HL-60/S4 treated with phorbol 12-myristate 13-acetate at 8.2 ng/mL for 4 days and 3 days (cell line): ENCODE data around the gene TRPM8.
"Not testable (repeated sequence)": the region's sequence is repeated elsewhere in the genome, so short reads cannot be mapped to it uniquely, and the experiment has no call there.

Experiments used
- in situ Hi-C: fragments of 300-500 bp; cut with MboI; formaldehyde crosslinking; loops from 2 replicates; pipeline ENCODE4 v1.15.0; 2022; ENCODE audit warnings: low sequenced_read_pairs

The TRPM8 gene

GRCh38 chr2:233917116-233917515 is at the start of gene TRPM8:
TRPM8 (plus strand) TSS chr2:233917373; CDS start chr2:233926538, 9,165 bp downstream.
- in situ Hi-C loops, result no loop called here

GRCh38 chr2:233867993-233868532 is 49.1 kb upstream of the TRPM8 start, which contains the start of gene MSL3B:
MSL3B (minus strand) TSS chr2:233868386.
- in situ Hi-C loops, result no loop called here

DNA sequence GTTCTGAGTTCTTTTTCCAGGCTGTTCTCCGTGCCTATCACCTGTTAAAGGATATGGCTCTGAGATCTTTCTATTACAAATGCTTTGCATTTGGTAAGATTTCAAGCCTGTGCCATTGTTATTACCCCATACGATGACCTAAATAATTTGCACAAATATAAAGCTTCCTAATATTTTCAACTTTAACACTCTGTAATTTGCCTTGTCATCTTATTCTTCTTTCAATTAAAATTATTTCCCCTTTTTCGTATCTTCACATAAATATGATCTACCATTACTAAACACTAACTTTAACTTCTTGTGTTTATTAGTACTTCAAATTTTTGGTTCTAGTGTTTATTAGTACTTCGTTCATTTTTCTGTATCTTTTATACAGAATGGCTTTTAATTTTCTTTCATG is 45.7 kb upstream of the TRPM8 start:
- in situ Hi-C loops, result no loop called here

GRCh38 chr2:233872125-233872524 is 45.0 kb upstream of the TRPM8 start:
- in situ Hi-C loops, result not testable (repeated sequence)

- in situ Hi-C loops, result no loop called here
Observed at GRCh38 chr2:233882353-233882752, 34.8 kb upstream of the TRPM8 start.

DNA sequence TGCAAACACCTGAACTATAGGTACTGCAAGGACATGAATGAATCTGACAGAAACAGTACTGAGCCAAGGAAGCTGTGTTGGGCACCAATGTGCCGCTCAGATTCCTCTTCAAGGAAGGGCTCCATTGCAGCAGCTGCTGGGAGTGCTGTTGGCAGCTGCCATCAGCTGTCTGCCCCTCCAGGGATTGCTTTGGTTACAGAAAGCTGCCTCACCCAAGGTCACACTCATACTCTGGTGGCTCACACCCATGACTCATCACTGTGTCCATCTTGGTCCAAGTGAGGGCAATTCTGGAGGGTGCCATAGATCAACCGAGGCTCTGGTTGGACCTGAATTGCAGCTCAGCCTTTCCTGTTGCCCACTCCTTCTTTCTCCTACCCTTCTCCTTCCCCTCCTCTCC is 24.4 kb upstream of the TRPM8 start:
- in situ Hi-C loops, result no loop called here

DNA sequence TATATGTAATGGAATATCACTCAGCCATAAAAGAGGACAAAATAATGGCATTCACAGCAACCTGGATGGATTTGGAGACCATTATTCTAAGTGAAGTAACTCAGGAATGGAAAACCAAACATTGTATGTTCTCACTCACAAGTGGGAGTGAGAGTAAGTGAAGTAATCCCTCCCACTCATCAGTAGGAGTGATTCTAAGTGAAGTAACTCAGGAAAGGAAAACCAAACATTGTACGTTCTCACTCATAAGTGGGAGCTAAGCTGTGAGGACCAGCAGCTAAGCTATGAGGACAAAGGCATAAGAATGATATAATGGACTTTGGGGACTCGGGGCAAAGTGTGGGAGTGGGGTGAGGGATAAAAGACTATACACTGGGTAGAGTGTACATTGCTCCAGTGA is 20.9 kb upstream of the TRPM8 start:
- in situ Hi-C loops, result not testable (repeated sequence)

- in situ Hi-C loops, result no loop called here
Observed at GRCh38 chr2:233901367-233901766, 15.8 kb upstream of the TRPM8 start.

DNA sequence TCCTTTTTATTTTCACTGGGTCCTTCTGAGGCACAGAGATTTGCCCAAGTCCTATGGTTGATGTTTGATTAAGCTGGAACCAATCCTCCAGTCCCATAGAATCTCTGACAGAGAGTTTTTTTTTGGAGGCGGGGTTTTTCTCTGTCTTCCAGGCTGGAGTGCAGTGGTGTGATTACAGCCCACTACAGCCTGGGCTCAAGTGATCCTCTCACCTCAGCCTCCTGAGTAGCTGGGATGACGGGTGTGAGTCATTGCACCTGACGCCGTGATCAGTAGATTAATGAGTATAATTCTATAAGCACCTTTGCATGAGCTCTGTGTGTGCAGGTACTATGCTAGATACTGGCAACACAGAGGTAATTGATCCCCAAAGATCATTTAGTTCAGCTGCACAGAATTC is 15.3 kb upstream of the TRPM8 start:
- in situ Hi-C loops, result no loop called here

DNA sequence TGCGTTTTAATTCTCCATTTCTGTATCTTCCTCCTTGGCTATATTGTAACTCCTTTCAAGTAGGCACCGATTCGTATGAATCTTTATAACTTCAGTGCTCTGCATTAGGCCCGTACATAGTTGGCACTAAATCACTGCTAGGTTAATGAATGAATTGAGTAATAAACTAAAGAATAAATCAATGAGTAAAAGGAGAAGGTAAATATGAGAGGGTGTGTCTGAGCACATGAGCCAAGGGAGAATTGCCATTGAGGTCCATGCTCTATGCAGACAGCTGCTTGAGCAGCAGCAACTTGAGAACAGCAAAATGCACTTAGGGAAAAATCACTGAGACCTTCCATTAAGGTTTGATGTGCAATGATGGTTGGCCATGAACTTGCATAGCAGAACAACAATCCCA is 11.2 kb upstream of the TRPM8 start:
- in situ Hi-C loops, result no loop called here

GRCh38 chr2:233907627-233908026 is 9.5 kb upstream of the TRPM8 start:
- in situ Hi-C loops, result no loop called here

DNA sequence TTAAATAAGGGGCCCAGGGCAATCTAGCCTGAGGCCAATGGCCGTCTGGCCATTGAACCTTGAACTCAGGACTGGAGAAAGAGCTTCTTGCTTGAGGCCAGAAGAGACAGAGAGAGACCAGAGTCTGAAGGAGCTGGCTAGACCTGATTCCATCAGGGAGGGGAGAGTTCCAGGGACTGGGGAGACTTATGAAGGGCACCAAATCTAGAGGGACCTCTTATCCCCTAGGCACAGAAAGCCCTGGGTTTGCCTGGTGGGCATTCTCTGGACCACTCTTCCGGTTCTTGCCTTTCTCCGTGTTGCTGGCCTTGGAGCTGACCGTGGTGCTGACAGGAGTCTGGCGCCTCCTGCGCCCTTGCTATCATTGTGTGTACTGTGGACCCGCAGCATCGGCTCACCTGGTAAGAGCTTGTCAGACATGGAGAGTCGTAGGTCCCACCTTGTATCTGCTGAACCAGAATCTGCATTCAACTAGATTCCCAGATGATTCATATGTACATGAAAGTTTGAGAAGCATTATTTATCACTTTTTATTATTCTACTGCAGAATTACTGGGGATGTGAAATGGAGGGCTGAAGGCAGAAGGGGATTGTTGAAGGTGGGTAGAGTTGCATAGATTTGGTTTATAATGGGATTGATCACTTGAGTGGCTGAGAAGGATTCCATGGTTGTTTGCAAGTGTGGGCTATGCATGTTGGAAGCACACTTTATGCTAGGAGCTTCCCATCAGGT is 4.3 kb upstream of the TRPM8 start:
- in situ Hi-C loops, result no loop called here

DNA sequence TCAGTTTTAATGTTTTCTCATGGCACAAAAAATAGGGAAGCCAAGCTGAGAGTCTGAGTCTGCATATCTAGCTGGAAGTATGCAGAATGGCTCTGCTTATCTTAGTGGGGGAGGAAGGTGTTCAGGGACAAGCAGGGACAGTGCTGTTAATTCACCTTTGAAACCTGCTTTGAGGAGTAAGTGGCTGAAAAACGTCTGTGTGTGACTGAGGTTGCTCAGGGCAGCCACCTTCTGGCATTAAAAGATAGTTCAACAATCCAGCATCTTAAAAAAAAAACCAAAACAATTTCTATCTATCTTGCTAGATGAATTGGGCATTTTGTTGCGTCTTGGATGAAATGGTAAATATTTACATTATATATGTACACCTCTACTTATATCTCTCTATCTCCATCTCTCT is 2.0 kb upstream of the TRPM8 start:
- in situ Hi-C loops, result no loop called here

DNA sequence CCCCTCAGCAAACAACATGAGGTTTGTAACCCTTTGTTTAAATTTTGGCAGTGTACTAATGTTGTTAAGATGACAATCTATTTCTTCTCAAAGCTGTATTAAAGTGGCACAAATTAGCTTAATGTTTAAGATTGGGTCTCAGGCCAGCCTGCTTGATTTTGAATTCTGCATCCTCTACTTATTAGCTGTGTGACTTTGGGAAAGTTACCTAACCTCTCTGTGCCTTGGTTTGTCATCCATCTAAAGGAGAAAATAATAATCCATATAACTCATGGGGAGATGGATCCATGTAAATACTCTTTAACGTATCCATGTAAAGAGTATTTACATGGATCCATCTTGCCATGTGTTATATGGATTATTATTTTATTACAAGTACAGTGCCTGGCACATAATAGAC is 2.1 kb downstream of the TRPM8 start:
- in situ Hi-C loops, result no loop called here

GRCh38 chr2:233919938-233920337 is 2.8 kb downstream of the TRPM8 start:
- in situ Hi-C loops, result no loop called here

DNA sequence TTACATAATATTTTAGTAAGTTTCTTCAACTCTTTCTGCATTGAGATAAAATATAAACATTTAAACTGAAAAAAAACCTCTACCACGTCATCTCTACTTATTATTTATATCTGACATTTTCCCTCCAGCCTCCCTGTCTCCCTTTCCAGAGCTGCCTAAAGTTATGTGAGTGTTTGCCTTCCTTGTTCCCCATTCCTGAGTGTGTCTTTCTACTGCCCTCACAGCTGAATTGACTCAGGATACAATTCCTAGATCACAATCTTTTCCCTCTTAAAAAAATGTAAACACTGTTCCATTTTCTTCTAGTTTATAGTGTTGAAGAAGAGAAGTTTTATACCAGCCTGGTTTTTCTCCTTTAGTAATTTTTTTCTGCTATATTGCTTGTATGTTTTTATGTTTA is 5.3 kb downstream of the TRPM8 start:
- in situ Hi-C loops, result no loop called here

- in situ Hi-C loops, result no loop called here
Observed at GRCh38 chr2:233925402-233925801, 8.2 kb downstream of the TRPM8 start.

DNA sequence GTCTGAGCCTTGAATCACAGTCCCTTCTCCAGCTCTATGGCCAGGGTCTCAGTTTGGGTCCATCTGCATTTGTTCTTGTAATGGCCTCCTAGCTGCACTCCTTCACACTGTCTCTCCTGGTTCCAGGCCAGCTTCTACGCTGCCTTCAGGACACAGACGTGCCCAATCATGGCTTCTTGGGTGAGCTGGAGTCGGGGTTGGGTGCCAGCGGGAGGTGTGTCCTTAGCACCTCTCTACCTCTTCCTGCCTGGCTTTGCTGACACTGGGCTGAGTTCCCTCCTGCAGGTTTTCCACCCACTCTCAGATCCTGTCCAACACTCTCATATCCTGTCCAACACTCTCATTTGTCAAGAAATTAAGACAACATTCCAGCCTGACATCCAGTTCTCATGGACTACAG is 9.6 kb downstream of the TRPM8 start:
- in situ Hi-C loops, result no loop called here

DNA sequence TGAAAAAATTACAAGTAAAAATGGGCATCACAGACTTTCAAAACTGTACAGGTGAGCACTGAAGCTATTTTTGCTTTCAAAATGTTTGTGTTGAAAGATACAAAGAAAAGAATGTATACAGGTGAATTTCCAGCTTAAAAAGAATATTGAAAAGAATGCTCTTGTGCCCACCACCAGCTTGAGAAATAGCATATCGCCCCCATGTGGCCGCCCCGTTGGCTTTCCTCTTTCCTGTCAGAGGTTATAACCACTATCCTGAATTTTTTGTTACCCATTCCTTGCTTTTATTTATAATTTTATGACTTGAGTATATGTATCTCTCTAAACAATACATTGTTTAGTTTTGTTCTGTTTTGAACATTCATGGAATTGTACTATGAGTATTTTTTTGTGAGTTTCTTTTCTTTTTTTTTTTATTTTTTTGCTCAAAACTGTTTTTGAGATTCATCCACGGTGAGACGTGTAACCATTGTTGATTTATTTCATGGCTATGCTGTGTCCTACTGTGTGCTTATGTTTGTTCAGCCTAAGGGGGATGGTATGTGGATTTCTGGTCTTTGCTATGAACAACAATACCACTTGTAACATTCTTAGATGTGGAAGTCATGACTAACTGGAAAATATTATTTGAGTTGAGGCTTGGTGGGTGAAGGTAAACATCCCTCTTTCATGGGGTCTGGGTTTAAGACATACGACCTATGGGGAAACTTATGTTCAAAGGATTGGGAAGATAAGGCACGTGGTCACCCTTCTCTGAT is 11.6 kb downstream of the TRPM8 start:
- in situ Hi-C loops, result no loop called here

DNA sequence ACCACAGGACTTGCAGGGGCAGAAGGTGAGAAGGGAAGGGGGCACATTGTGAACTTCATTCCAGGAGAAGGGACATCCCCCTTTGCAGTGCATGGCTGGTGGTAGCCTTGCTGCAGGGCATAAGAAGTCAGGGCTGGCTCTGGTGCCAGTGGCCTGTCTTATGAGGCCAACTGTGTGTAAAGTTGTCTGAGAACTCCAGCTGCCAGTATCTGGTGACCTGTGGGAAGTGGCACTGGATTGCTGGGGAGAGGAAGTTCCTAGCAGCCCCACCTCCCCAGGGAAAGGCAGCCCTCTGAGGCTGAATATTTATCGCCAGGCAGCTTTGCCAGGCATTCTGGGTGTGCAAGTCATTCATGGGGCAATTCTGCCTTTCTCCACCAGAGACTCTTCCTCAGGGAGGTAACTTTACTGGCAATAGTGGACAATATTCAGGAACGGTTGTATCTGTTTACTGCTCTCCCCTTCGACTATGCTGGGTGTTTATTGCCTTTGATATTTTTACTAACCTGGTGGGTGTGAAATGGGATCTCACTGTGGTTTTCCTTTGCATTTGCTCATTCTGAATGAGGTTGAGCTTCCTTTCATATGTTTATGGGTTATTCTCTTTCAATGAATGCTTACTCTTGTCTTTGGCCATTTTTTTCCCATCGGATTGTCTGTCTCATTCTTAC is 12.3 kb downstream of the TRPM8 start:
- in situ Hi-C loops, result no loop called here

DNA sequence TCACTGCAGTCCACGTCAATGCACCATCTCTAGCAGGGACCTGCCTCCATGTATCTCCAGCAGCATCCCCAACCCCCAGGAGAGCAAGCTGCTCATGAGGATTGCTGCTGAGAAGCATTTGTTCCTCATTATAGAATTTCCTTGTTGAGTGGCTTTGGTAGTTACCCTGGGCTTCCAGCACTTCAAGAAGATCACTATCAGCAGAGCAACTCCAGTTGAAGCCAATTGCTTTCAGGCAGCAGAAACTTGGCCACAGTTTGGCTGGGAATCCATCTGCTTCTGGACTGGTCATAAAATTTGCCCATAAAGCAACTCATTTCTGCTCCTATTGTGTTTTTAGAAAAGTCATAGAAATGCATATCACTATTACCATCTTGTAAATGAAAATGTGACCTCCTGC is 17.4 kb downstream of the TRPM8 start:
- in situ Hi-C loops, result no loop called here

GRCh38 chr2:233935426-233935825 is 18.3 kb downstream of the TRPM8 start:
- in situ Hi-C loops, result no loop called here
